ENCODE data around the gene PHAX.

GRCh38 chr5:126576974-126577373 is 23.8 kb upstream of the PHAX start:
- no peak for TF ChIP-seq MAX (IDR thresholded peaks at IDR 0.05)
- TF ChIP-seq, protein P1, sequence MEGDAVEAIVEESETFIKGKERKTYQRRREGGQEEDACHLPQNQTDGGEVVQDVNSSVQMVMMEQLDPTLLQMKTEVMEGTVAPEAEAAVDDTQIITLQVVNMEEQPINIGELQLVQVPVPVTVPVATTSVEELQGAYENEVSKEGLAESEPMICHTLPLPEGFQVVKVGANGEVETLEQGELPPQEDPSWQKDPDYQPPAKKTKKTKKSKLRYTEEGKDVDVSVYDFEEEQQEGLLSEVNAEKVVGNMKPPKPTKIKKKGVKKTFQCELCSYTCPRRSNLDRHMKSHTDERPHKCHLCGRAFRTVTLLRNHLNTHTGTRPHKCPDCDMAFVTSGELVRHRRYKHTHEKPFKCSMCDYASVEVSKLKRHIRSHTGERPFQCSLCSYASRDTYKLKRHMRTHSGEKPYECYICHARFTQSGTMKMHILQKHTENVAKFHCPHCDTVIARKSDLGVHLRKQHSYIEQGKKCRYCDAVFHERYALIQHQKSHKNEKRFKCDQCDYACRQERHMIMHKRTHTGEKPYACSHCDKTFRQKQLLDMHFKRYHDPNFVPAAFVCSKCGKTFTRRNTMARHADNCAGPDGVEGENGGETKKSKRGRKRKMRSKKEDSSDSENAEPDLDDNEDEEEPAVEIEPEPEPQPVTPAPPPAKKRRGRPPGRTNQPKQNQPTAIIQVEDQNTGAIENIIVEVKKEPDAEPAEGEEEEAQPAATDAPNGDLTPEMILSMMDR (IDR thresholded peaks at IDR 0.05 in 2 of 3, conservative IDR thresholded peaks at IDR 0.05 in 1 of 3; ENCODE audit: borderline replicate concordance in 1 of 3, insufficient read depth in 1 of 3, low read depth in 2 of 3, low read length in 2 of 3): no peak
- TF ChIP-seq SIN3A (IDR thresholded peaks at IDR 0.05; ENCODE audit: low read depth): no peak
- no peak for TF ChIP-seq RAD21 (IDR thresholded peaks at IDR 0.05; ENCODE audit: low read depth)
- no peak for TF ChIP-seq YY1 (IDR thresholded peaks at IDR 0.05; ENCODE audit: extremely low read depth, insufficient replicate concordance, low read depth, low read length)
- TF ChIP-seq EZH2 (IDR thresholded peaks at IDR 0.05): no peak
- no peak for TF ChIP-seq EZH2phosphoT487 (IDR thresholded peaks at IDR 0.05; ENCODE audit: borderline replicate concordance)
- TF ChIP-seq ZFX (IDR thresholded peaks at IDR 0.05): no peak
- no peak for TF ChIP-seq EGR1 (IDR thresholded peaks at IDR 0.05; ENCODE audit: low read depth)
- TF ChIP-seq, protein P2, sequence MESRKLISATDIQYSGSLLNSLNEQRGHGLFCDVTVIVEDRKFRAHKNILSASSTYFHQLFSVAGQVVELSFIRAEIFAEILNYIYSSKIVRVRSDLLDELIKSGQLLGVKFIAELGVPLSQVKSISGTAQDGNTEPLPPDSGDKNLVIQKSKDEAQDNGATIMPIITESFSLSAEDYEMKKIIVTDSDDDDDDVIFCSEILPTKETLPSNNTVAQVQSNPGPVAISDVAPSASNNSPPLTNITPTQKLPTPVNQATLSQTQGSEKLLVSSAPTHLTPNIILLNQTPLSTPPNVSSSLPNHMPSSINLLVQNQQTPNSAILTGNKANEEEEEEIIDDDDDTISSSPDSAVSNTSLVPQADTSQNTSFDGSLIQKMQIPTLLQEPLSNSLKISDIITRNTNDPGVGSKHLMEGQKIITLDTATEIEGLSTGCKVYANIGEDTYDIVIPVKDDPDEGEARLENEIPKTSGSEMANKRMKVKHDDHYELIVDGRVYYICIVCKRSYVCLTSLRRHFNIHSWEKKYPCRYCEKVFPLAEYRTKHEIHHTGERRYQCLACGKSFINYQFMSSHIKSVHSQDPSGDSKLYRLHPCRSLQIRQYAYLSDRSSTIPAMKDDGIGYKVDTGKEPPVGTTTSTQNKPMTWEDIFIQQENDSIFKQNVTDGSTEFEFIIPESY (IDR thresholded peaks at IDR 0.05; ENCODE audit: extremely low read depth, insufficient replicate concordance, low read length): no peak
- TF ChIP-seq CEBPB (IDR thresholded peaks at IDR 0.05; ENCODE audit: low read depth): no peak
